Body of pancreas (tissue), 4 donors: ENCODE measurements around the gene SHLD3. TPM values are rescaled to one million over a fixed set of nuclear protein-coding genes. Genes with fewer than 3 reads are reported as not detected.
A peak's percentile ranks its signal among the peaks of the same experiment; 100 is the strongest.

ENCODE experiments used
- ATAC-seq: fragments of 150-250 bp; one replicate; pipeline ENCODE4 v1.9.1; 2016
- DNase-seq, 4 donors: peaks; one replicate each; pipeline ENCODE4 v3.0.0-alpha.2; 2019
- H3K27ac ChIP-seq, 4 donors: fragments of 200-600 bp; sonication (generic); 1 replicate in 3 of 4; 2 replicates in 1 of 4; pipeline versions ENCODE4 v1.5.1 to v1.6.1; 2016 to 2019; ENCODE audit warnings: mild to moderate bottlenecking in 1 of 4, mixed read lengths in 1 of 4, moderate library complexity in 1 of 4
- H3K27me3 ChIP-seq, 2 donors: fragments of 200-600 bp; sonication (generic); one replicate each; pipeline ENCODE4 v1.6.0; 2016; ENCODE audit warnings: mild to moderate bottlenecking in 1 of 2
- H3K36me3 ChIP-seq, 2 donors: fragments of 200-600 bp; sonication (generic); replicated peaks in 1 of 2; 2 replicates each; pipeline ENCODE4 v1.5.1; 2016; ENCODE audit warnings: low read depth in 2 of 2; ENCODE audit not compliant: insufficient read depth in 1 of 2
- H3K4me1 ChIP-seq: fragments of 200-600 bp; sonication (generic); one replicate; pipeline ENCODE4 v1.6.0; 2016
- H3K4me3 ChIP-seq, 2 donors: fragments of 200-600 bp; sonication (generic); 1 replicate in 1 of 2; 2 replicates in 1 of 2; pipeline ENCODE4 v1.5.1; 2016 to 2019
- H3K9me3 ChIP-seq, 3 donors: fragments of 200-600 bp; sonication (generic); 1 replicate in 2 of 3; 2 replicates in 1 of 3; pipeline ENCODE4 v1.5.1; 2016
- POLR2A ChIP-seq, 3 donors: fragments of 450-650 bp; IDR thresholded peaks; one replicate each; pipeline ENCODE4 v1.6.1; 2016; ENCODE audit warnings: antibody characterized with exemption in 3 of 3, mild to moderate bottlenecking in 2 of 3
- WGBS, 2 donors: methylation state at CpG; one replicate each; pipeline ENCODE4 v1.1.5; 2017; 5-methylcytosine and 5-hydroxymethylcytosine counted together
- intact Hi-C: fragments of 100-400 bp; cut with DNase I; formaldehyde crosslinking; loops from one replicate; pipeline ENCODE4 v1.15.1; 2023
- total RNA-seq, 2 donors: library from RNA; depleted of rRNA; stranded (reverse); fragments of >200 nt; gene quantifications; one replicate each; pipeline ENCODE4 v1.1.0, GENCODE V29; 2016
- TF ChIP-seq, protein P1 (sequence below), 7 experiments: fragments of 450-650 bp in 4 of 7; fragments of 200-600 bp in 3 of 7; sonication (generic) in 3 of 7; IDR thresholded peaks; one replicate each; pipeline ENCODE4 v1.5.1; 2016 to 2019; ENCODE audit warnings: antibody characterized with exemption in 7 of 7

SHLD3 gene
- total RNA-seq, 2 donors from 2014 or later, result 1.0 to 3.6 TPM

DNA sequence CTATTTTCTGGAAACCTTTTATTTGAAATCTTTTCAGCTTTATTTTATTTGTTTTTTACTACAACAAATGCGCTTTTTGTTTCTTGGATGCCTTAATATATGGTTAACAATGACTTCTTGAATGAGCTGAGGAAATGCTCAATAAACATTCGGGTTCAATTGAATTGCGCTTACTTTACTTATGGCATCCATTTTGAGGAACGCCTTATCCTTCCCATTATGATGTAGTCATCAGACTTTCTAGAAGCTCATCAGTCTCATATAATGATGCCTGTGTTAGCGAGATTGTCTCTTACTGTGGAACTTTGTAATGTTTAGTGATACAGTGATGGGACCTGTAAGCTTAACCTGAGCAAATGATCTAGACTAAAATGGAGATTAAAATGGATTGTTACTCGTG, 916 bp downstream of the SHLD3 start:
- WGBS, 2 donors, result 43% methylated on average over 6 of the region's 6 CpGs
- H3K9me3 ChIP-seq, result no peaks in the 10 kb centered on the region
- H3K4me3 ChIP-seq, result peak overlapping the region in 1 of 2 donors; percentile 85
- intact Hi-C loops, result no loop called here
- H3K4me1 ChIP-seq, result peaks cover 30% of the 10 kb centered on the region
- H3K36me3 ChIP-seq, result no peaks in the 10 kb centered on the region
- peak overlapping the region in 1 of 4 donors; percentile 89 for H3K27ac ChIP-seq
- ATAC-seq (no peak), DNase-seq (no peak)
- TF ChIP-seq, protein P1, sequence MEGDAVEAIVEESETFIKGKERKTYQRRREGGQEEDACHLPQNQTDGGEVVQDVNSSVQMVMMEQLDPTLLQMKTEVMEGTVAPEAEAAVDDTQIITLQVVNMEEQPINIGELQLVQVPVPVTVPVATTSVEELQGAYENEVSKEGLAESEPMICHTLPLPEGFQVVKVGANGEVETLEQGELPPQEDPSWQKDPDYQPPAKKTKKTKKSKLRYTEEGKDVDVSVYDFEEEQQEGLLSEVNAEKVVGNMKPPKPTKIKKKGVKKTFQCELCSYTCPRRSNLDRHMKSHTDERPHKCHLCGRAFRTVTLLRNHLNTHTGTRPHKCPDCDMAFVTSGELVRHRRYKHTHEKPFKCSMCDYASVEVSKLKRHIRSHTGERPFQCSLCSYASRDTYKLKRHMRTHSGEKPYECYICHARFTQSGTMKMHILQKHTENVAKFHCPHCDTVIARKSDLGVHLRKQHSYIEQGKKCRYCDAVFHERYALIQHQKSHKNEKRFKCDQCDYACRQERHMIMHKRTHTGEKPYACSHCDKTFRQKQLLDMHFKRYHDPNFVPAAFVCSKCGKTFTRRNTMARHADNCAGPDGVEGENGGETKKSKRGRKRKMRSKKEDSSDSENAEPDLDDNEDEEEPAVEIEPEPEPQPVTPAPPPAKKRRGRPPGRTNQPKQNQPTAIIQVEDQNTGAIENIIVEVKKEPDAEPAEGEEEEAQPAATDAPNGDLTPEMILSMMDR (IDR thresholded peaks at IDR 0.05), result no peak
- no peak for TF ChIP-seq POLR2A (IDR thresholded peaks at IDR 0.05)
- no peaks in the 10 kb centered on the region for H3K27me3 ChIP-seq

DNA sequence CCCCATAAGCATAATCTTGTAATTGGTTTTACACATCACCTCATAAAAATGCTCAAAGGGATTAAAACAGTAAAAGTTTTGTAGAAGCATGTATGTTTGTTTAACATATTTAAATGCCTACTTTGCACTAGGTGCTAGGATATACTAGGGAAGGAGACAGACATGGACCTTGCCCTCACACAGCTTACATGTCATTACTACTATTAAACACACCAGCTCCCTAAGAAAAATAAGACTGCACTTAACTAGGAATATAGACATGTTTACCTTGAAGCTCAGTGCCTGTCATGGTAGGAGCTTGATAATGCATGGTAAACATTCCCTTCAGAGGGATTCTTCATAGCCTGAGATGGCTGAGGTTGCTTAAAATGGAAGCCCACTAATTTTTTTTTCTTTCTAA, 6.2 kb downstream of the SHLD3 start:
- Histone ChIP-seq H3K27me3 (no peaks in the 10 kb centered on the region), H3K36me3 (no peaks in the 10 kb centered on the region), H3K9me3 (no peaks in the 10 kb centered on the region), H3K4me1 (peaks cover 6% of the 10 kb centered on the region), H3K4me3 (no peak overlapping the region), H3K27ac (no peak overlapping the region)
- ATAC-seq (no peak), DNase-seq (no peak)
- no peak for TF ChIP-seq POLR2A (IDR thresholded peaks at IDR 0.05)
- TF ChIP-seq, protein P1 (IDR thresholded peaks at IDR 0.05), result no peak
- intact Hi-C loops, result no loop called here

DNA sequence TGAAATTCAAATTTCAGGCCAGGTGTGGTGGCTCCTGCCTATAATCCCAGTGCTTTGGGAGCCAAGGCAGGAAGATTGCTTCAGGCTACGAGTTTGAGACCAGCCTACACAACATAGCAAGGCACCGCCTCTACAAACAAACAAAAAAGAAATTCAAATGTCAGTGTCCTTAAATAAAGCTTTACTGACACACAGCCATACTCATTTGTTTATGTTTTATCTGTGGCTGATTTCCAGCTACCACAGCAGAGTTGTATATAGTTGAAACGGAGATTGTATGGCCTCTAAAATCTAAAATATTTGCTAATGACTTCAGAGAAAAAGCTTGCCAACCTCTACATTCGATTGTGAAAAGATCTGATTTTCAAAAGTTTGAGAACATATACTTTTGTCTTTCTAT, 15.4 kb downstream of the SHLD3 start:
- TF ChIP-seq, protein P1 (IDR thresholded peaks at IDR 0.05), result no peak
- no peak for TF ChIP-seq POLR2A (IDR thresholded peaks at IDR 0.05)
- H3K4me3 ChIP-seq, result no peak overlapping the region
- H3K27me3 ChIP-seq, result no peaks in the 10 kb centered on the region
- intact Hi-C loops, result no loop called here
- DNase-seq (no peak), ATAC-seq (no peak)
- 91 to 96% methylated on average over 4 of the region's 4 CpGs for WGBS, 2 donors
- no peaks in the 10 kb centered on the region for H3K4me1 ChIP-seq
- no peak overlapping the region for H3K27ac ChIP-seq
- no peaks in the 10 kb centered on the region for H3K9me3 ChIP-seq
- peaks cover 0 to 2% of the 10 kb centered on the region in 2 donors for H3K36me3 ChIP-seq

DNA sequence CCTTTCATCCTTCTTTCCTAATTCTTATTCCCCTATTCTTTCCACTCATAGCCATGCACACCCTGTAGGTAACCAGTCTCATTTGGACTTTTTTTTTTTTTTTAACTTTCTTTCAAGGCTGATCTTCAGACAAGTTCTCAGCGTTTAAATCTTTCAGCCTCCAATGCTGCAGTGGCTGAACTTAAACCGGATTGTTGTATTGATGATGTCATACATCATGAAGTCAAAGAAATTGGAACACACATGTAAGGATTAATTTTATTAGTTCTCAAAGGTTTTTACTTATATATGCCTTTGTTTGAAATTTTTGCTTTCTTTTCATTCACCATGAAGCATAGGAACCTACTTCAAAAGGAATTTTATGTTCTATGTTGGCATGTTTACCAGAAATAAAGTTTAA, 22.1 kb downstream of the SHLD3 start:
- 65 to 71% methylated on average over 2 of the region's 2 CpGs for WGBS, 2 donors
- no peaks in the 10 kb centered on the region for H3K9me3 ChIP-seq

DNA sequence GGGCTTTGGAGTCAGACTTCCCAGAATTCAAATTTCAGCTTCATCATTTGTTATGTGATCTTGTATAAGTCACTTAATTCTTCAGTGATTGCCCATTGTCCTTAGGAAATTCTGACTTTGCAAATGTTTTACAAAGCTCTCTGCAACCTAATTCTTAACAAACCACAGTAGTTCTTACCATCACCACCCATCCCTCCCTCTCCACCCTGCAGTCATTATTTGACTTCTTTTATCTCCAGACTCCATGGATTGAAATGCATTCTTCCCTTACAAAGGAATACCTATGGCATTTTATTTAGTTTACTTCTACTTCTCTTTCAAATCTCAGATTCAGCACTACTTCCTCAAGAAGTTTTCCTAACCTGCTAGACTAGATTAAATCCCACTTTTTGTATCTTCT, 23.1 kb downstream of the SHLD3 start:
- Histone ChIP-seq H3K27ac (no peak overlapping the region), H3K27me3 (no peaks in the 10 kb centered on the region), H3K9me3 (no peaks in the 10 kb centered on the region), H3K4me3 (no peak overlapping the region), H3K36me3 (no peaks in the 10 kb centered on the region), H3K4me1 (no peaks in the 10 kb centered on the region)
- TF ChIP-seq POLR2A (IDR thresholded peaks at IDR 0.05), result no peak
- TF ChIP-seq, protein P1 (IDR thresholded peaks at IDR 0.05), result no peak
- intact Hi-C loops, result no loop called here
- DNase-seq, result no peak
- no peak for ATAC-seq

More for the DNA sequence above, 22.1 kb downstream of the SHLD3 start:
- Histone ChIP-seq H3K36me3 (no peaks in the 10 kb centered on the region), H3K27ac (no peak overlapping the region), H3K4me1 (no peaks in the 10 kb centered on the region), H3K4me3 (no peak overlapping the region), H3K27me3 (no peaks in the 10 kb centered on the region)
- DNase-seq (no peak), ATAC-seq (no peak)
- TF ChIP-seq, protein P1 (IDR thresholded peaks at IDR 0.05), result no peak
- TF ChIP-seq POLR2A (IDR thresholded peaks at IDR 0.05), result no peak
- intact Hi-C loops, result no loop called here
